HG02571 (cell line): ENCODE results near the gene PIGK.

Source experiments
- ATAC-seq: cut with Tn5 transposase; IDR thresholded peaks from one replicate; pipeline ENCODE4 v1.9.1; 2021; ENCODE audit warnings: mild to moderate bottlenecking, moderate library complexity; ENCODE audit not compliant: unreplicated experiment

The PIGK gene

DNA sequence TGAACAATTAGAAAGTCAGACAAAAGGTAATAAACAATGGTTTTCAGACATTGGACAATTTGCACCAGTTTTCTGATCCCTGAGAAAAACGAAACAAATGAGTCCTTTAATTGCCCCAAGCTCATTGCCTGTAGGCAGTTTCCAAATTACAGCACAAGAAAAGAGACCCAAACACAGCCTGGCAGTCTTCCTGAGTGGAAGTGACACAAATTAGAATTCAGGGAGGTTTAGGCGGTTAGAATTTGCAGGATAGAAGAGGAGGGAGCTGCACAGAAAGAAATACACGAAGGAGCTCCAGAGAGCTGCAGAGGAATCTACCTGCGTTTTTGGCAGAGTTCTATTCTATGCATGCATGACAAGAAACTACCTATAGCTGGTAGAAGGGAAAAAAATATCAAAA is 115.7 kb downstream of the PIGK start:
- ATAC-seq: no peak

DNA sequence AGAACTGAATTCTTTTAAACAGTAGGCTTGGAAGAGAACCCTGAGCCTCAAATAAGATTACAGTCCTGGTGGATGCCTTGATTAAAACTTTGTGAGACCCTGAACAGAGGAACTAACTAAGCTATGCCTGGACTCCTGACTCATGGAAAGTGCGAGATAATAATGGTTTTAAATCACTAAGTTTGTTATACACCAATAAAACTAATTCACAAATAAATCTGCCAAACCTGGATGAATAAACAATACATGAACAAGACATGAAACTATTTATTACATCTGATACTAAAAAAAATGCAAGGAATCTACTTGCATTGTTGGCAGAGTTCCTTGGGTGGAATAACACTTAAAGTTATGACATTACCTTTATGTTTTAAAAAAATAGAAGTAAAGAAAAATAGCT is 118.4 kb downstream of the PIGK start:
- no peak for ATAC-seq

DNA sequence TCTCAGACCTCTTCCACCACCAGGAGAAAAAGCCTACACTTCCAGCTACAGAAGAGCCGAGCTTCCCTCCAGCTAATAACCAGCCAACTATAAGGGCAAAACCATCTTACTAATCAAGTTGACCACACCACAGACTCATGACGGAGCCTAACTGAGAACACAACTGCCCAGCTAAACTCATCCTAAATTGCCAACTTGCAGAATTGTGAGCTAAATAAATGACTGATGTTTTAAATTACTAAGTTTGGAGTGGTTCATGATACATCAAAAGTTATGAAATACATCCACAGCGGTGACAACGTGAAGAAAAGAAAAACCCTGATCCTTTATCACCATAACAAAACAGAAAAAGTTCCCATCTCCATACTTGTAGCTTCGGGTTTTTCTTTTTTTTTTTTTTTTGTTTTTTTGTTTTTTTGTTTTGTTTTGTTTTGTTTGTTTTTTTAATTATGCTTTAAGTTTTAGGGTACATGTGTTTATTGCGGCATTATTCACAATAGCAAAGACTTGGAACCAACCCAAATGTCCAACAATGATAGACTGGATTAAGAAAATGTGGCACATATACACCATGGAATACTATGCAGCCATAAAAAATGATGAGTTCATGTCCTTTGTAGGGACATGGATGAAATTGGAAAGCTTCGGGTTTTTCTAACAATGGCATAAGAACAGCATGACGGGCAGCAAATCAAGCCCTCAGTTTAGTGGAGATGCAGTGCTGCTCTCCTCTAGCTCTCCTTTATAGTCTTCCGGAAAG is 122.6 kb downstream of the PIGK start:
- ATAC-seq: no peak

DNA sequence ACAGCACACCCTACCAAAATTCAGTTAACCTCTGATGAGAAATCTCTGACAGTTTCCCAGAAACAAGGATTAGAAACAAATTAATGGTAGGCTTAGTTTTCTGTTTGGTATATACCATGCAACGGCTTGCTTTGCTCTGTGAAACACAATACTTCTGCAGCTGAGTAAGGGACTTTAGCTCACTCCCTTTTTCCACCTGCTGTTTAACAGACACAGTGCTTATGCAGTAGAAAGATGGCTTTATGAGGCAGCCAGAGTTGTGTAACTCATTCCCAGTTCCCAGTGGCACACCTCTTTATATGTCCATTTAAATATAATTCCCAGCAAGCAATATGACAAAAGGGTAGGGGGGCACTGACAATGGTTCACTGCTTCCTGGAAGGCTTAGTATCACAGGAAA is 124.0 kb downstream of the PIGK start:
- ATAC-seq: no peak

DNA sequence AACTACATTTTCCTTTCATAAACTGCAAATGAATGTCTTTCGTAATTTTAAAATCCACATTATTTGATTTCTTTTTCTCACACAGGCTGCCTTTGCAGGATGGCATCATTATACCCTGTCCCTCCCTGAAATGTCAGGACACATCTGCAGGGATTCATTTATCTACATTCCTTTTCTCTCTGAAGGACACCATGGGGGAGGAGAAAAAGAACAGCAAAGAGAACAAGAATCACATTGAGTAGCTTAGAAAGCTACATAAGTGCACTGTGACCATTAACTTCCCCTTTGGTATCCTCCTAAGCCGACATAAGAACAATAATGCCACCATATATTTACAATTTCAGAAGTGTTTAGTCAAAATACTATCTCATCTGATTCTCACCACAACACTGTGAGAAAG is 129.5 kb downstream of the PIGK start:
- no peak for ATAC-seq

DNA sequence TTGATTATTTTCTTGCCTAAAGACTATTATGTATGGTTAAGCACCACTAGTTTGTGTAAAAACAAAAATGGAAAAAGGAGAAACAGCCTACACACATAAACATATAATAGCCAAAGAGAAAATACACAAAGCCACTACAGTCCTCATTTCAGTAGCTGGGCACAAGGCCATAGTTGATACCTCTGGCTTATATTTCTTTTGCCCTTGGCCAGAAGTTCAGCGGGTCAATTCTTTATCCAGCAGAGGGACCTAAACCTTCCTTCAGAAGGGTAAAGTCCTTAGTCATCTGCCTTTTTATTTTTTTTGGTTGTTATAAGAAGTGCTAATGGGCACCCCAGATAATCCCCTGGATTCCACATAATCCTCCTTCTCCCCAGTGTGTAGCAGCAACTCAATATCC is 134.1 kb downstream of the PIGK start:
- no peak for ATAC-seq

DNA sequence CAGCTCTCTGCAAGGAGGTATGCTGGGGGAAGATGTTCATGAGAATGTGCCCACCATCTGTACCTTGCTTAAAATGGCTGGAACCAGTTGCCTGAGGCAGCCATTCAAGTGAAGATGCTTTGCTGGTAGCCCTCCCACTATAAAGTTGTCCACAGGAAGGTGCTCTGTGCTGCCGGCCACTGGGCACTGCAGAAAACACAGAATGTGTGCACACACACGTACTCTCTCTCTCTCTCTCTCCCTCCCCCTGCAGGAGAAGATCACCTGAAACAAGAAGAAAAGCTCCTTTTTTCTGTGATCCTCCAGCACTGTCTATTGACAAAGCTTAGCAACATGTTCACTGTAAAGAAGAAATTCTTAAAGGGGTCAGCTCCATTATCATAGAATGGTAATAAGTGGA is 134.8 kb downstream of the PIGK start:
- no peak for ATAC-seq

DNA sequence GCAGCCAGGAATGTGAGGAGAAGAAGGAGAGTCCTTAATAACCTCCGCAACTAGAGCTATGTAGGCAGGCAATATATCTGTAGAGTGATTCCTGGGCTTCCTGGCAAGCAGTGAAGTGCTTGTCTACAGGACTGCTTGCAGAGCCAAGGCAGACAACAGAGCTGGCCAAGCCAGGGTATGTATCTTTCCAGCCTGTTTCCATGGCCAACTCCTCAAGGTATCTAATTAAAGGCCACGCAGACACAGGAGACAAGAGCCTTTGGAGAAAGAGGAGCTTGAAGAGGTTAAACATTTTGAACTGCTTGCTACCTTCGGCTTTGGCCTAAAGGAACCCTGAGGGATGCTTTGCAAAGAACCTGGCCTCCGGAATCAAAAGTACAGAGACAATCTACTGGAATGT is 137.4 kb downstream of the PIGK start:
- no peak for ATAC-seq

DNA sequence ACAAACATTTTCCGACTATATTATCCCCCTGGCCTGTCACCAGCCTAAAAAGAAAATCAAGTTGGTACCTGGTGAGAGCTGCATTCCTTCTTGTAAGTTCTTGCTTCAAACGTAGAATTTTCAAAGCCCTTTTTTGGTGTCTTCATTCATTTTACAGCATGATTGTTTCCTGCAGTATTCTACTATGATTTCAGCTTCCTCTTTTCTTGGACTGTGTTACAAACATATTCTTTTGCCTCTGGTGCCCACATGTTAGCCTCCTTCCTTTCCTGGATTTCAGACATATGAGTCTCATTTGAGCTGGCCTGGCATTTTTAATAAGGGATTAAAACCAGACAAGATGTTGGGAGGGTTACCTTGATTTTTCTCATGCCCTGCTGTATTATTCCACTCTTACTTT is 142.5 kb downstream of the PIGK start:
- ATAC-seq: no peak

DNA sequence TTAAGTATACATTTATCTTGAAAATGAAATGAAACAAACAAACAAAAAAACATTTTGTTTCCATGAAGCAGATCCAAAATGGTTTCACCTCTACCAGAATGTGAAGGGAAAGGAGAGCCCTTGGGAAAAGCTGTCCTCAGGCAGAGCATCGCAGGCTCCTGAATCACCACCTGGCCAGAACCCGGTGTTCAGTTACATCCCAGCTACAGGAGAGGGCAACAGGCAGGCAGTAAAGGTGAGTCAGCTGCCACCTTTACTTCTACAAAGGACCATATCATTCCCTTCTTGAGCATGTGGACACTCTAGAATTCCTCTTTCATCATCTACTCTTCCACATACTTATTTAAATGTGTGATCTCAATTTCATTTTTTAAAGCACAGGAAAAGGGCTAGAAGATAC is 151.2 kb downstream of the PIGK start:
- no peak for ATAC-seq

DNA sequence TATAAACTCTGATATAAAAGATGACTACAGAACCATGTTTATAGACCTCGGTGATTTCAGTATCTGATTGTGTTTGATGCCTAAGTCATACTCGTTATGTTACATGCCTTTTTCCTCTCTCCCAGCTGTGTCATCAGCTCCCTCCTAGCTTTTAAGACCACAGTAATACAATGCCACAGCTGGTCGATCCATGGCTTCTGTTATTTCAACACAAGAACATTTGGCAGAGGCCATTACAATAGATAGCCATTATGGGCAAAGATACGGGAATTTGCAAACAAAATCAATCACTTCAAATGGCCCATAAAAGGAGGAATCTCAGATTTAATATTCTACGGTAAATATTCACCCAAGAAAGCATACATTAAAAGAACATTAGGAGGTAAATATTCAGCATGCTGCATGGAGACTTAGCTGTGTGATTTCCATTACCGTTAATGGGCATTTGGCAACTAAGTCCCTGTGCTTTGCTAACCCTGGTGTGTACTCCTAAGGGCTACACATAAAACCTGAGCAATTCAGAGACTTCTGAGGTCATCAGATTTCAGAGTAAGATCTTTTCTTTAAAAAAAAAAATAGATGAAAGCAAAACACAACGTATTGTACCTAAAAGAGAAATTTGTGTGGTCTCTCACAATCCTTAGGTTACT is 153.4 kb downstream of the PIGK start:
- no peak for ATAC-seq

DNA sequence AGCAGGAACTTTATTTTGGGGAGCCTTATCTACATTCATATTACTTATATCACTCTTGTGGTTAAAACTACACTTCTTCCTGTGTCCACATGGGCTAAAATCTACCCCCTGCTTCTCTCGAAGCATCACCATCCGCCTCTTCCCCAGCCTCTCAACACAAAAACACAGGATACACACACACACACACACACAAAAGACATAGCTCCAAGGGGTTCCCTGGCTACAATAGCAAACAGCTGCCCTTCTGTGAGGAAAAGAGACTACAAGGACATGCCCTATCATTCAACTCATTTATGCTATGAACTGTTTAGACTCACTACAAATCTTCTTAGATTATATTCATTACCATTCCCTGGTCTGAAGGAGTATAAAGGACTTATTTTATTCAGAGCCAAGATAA is 155.0 kb downstream of the PIGK start:
- no peak for ATAC-seq

DNA sequence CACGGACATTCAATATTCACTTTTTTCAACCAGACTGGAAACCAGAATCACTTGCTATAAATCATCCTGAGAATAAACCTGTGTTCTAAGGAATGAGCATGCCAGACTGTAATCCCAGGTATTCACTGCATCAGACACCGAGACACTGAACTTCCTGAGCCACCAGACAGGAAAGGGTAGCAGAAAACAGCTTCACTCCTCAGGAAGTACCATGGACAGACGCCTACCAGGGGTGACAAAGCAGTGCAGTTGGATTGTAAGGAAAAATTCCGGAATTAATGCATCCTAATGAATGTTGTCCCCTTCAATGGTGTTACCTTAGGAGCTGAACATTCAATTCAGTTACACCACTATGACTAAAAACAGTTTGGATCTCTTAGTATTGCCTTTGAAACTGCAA is 156.1 kb downstream of the PIGK start:
- ATAC-seq: no peak

DNA sequence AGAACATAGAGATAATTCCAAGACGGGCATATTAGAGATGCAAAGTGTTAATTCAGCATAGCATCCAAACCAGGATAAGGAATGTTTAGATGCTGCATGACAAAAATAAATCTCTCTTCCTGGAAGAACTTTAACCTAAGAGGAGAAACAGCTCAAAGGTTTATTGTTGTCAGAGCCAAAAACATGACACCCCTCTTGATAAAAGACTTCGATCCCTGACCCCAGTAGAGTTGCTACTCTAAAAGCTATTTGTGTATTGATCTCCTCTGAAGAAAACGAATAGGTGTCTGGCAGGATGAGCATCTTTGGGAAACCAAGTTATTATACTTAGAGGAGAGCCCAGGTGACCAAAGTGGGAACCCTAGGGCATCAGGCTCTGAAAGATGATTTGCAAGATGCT is 158.1 kb downstream of the PIGK start:
- ATAC-seq: no peak

DNA sequence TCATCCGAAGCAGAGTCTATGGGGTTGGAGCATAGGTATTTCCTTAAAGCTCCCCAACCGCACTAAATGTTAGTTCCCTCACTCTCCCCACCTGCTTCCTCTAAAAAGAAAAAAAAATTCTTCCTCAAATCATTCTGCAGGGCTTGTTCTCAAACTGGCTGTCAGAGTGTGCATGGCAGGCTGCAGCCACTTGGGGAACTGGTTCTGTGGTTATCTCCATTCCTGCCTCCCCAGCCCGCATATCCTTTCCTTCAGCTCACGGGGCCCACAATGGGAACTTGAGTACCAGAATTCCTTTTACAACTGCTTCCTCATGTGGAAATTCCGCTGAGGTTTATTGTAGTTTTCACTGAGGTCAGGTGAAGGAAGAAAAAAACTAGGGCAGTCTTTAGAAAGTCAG is 159.2 kb downstream of the PIGK start:
- ATAC-seq: no peak

DNA sequence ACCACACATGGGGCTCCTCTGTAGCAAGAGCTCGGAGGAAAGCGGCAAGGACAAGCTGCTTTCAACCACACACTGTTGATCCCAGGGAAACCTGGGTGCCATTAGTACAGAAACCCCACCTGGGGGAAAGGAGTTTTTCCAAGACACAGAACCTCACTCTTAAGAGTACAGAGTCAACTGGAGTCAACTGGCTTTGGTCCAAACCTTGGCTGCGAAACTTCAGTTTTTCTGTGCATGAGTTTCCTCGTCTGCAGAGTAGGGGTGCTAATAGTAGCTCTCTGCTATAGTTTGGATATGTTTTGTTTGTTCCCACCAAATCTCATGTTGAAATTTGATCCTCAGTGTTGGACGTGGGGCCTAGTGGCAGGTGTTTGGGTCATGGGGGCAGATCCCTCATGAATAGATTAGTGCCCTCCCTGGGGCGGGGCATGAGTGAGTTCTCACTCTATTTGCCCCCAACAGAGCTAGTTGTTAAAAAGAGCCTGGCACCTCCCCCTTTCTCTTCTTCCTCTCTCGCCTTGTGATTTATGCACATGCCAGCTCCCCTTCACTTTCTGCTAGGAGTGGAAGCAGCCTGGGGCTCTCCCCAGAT is 161.1 kb downstream of the PIGK start:
- ATAC-seq: no peak

DNA sequence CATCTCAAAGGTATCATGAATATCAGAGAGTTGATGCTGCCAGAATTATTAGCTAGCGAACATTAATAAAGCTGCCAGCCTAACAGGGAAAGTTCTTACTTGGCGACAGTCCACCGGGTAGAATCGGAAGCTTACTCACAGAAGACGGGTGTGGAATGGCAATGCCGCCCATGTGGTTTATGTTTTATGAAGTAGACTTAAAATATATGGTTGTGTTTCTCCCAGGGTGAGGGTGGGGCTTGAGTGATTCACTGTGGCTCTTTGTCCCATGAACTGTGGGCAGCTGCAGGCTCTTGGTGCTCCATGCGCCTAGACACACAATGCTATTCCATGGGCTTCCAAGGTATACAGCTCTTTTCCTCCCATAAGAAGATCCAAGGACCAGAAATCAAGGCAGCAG is 162.7 kb downstream of the PIGK start:
- ATAC-seq: no peak

DNA sequence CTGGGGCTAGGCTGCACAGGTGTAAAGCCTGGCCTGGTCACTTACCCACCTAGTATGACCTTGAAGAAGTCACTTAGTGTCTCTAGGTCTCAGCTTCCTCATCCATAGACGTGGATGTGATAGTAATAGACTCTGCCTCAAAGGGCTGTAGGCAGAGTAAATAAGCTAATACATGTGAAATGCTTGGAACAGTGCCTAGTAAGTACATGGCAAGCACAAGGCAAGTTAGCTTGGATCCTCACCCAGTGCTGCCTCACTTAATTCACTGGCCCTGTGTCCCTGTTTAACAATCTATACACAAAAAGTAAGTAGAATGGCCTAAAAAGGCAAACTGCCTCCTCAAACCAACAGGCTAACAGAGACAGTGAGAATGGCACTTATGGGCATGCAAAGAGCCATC is 167.8 kb downstream of the PIGK start:
- no peak for ATAC-seq

DNA sequence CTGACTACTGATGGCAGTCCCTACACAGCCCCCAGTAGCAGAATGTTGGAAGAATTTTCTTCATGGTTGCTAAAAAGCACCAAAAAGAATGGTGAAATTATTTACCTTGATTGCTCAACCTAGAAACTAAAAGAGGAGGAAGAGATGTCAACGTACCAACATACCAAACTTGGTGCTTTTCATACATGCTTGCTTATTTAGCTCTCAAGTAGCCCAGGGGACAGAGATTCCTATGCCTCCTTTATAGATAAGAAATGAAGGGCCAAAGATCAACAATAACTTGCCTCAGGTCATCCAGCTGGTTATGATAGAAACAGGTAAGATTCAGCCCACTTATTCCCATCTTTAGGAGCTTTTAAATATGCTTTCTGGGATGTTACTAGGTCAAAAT is 170.6 kb downstream of the PIGK start:
- ATAC-seq: no peak

DNA sequence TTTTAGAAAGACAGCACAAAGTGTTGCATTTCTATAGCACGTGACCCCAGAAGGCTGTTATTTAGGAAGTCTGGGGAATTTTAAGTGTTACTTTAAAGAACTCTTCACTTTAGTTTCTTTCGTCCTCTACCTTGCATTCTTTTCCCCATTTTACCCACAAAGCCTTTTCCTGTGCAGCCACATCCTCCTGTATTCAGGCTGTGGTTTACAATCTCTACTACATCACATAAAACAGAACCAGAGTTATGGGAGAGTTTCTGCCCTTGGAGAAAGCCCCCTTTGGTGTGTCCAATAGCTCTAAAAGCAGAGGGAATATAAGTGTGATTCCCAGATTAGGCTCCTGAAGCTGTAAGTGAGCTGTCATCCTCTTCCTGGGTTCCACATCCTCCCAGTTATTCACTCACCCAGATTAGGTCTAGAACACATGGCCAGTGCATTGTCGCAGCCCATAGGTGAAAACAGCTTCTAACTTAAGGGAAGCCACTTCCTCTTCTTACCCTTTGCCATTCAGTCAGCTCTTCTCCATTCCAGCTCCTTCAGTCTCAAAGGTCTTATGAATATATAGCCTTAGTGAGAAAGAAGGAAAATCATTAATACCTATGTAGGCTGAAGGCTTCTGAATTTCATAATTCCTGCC is 171.1 kb downstream of the PIGK start:
- ATAC-seq: no peak

DNA sequence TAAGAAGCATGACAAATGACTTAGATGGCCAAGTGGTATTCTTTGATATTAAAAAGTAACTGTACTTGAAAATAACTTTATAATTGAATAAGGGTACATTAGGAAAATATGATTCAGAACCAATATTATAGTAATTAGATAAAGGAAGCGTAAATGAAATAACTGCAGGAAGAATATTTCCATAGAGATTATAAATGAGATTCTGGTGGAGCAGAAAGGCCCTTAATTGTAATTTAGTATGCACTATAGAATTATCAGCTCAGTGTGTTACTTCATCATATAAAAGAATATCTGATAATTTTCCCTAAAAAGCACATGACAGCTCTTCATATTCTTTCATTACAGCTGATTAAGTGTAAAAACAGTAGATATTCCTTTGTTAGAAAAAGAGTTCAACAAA is 171.7 kb downstream of the PIGK start:
- no peak for ATAC-seq
